ENCODE results near the gene ZNF425.
A peak's percentile ranks its signal among the peaks of the same experiment; 100 is the strongest.

The ZNF425 gene

GRCh38 chr7:149125189-149125862 is 798 bp downstream of the ZNF425 start (continued):
- TF ChIP-seq TSHZ2 (CRISPR knock-in tag; IDR thresholded peaks at IDR 0.05), result no peak
- no peak for TF ChIP-seq RARB (CRISPR knock-in tag; IDR thresholded peaks at IDR 0.05)
- no peak for TF ChIP-seq OSR1 (CRISPR knock-in tag; IDR thresholded peaks at IDR 0.05)

GRCh38 chr7:149109969-149110368 is 16.2 kb downstream of the ZNF425 start:
- no peak for TF ChIP-seq ZFP30 (CRISPR knock-in tag; IDR thresholded peaks at IDR 0.05)
- no peak for ATAC-seq

GRCh38 chr7:149104749-149105148 is 21.4 kb downstream of the ZNF425 start:
- peak; percentile 19; the same call in 1 of the 3 replicates for ATAC-seq
- no peak for TF ChIP-seq BACH2 (CRISPR knock-in tag; IDR thresholded peaks at IDR 0.05; ENCODE audit: borderline replicate concordance)
- TF ChIP-seq ARNTL (CRISPR knock-in tag; IDR thresholded peaks at IDR 0.05; ENCODE audit: borderline replicate concordance, low read depth), result no peak
- no peak for TF ChIP-seq ISL1 (CRISPR knock-in tag; IDR thresholded peaks at IDR 0.05)
- no peak for TF ChIP-seq ZFP30 (CRISPR knock-in tag; IDR thresholded peaks at IDR 0.05)
- TF ChIP-seq RARB (CRISPR knock-in tag; IDR thresholded peaks at IDR 0.05), result no peak
- no peak for TF ChIP-seq CSRNP3 (CRISPR knock-in tag; IDR thresholded peaks at IDR 0.05)
- TF ChIP-seq SNAI2 (CRISPR knock-in tag; IDR thresholded peaks at IDR 0.05), result no peak

- no peak for TF ChIP-seq PPARA (CRISPR knock-in tag; IDR thresholded peaks at IDR 0.05; ENCODE audit: borderline replicate concordance)
- TF ChIP-seq RARB (CRISPR knock-in tag; IDR thresholded peaks at IDR 0.05), result no peak
- TF ChIP-seq CSRNP3 (CRISPR knock-in tag; IDR thresholded peaks at IDR 0.05), result no peak
- no peak for TF ChIP-seq GLIS3 (CRISPR knock-in tag; IDR thresholded peaks at IDR 0.05)
- TF ChIP-seq OSR1 (CRISPR knock-in tag; IDR thresholded peaks at IDR 0.05), result no peak
- TF ChIP-seq PATZ1 (CRISPR knock-in tag; IDR thresholded peaks at IDR 0.05; ENCODE audit: borderline replicate concordance), result no peak
- no peak for TF ChIP-seq TCF4 (CRISPR knock-in tag; IDR thresholded peaks at IDR 0.05; ENCODE audit: borderline replicate concordance)
- no peak for TF ChIP-seq ZFP3 (CRISPR knock-in tag; IDR thresholded peaks at IDR 0.05)
- no peak; the same call in 2 of the 3 replicates for ATAC-seq
Observed at GRCh38 chr7:149104214-149104613, 21.9 kb downstream of the ZNF425 start.

GRCh38 chr7:149103424-149103823 is 22.7 kb downstream of the ZNF425 start:
- ATAC-seq, result no peak
- no peak for TF ChIP-seq GLIS3 (CRISPR knock-in tag; IDR thresholded peaks at IDR 0.05)
- TF ChIP-seq PPARA (CRISPR knock-in tag; IDR thresholded peaks at IDR 0.05; ENCODE audit: borderline replicate concordance), result no peak

GRCh38 chr7:149102666-149103065 is 23.5 kb downstream of the ZNF425 start:
- no peak for ATAC-seq
- TF ChIP-seq ZNF8 (CRISPR knock-in tag; IDR thresholded peaks at IDR 0.05) (no peak), OSR1 (CRISPR knock-in tag; IDR thresholded peaks at IDR 0.05) (no peak), ZFP30 (CRISPR knock-in tag; IDR thresholded peaks at IDR 0.05) (no peak), ARNTL (CRISPR knock-in tag; IDR thresholded peaks at IDR 0.05; ENCODE audit: borderline replicate concordance, low read depth) (no peak), ZC3H10 (CRISPR knock-in tag; IDR thresholded peaks at IDR 0.05) (no peak), CREB5 (CRISPR knock-in tag; IDR thresholded peaks at IDR 0.05; ENCODE audit: low read depth) (no peak), PATZ1 (CRISPR knock-in tag; IDR thresholded peaks at IDR 0.05; ENCODE audit: borderline replicate concordance) (no peak), TSHZ2 (CRISPR knock-in tag; IDR thresholded peaks at IDR 0.05) (no peak)

Data from SK-N-SH treated with all-trans-retinoic acid at 6 μM for 48 hours (cell line).